ENCODE results near the gene SYNE1.

DNA sequence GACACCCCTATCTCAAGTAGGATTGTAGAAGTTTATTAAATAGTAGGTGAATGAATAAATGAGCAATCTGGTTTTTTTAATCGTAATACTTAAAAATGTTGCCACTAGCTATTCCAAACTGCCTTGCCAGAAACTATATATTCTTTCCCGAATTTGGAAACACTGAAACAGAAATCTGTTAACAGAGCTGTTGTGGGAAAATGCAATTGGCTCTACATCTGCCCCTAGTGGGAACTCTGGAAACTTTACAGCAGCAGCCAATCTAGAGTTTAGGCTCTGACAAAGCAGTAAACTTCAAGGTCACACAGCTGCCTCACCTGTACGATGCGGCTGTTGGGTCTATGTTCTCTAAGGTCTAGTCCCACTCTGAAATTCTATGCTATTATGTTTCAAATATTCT, 41.7 kb downstream of the SYNE1 start:
- TF ChIP-seq CTCF (IDR thresholded peaks at IDR 0.05; ENCODE audit: insufficient read depth, low read length, poor library complexity, severe bottlenecking) = no peak
- TF ChIP-seq EZH2phosphoT487 (conservative IDR thresholded peaks at IDR 0.05; ENCODE audit: low read length) = no peak

All from SU-DHL-6 (cell line).